HEK293 (cell line): ENCODE measurements around the gene ETV6.

Experiments used
- CTCF ChIA-PET: fragments of 350-600 bp; formaldehyde crosslinking; extraction: SDS; loops from one replicate; lab custom pipeline; 2021; ENCODE audit warnings: antibody characterized with exemption; lab: Yijun Ruan, JAX
- POLR2A ChIA-PET: fragments of 300-600 bp; formaldehyde crosslinking; extraction: SDS; loops from one replicate; lab custom pipeline; 2020; ENCODE audit warnings: antibody characterized with exemption, inconsistent platforms; lab: Yijun Ruan, JAX
- H3K27ac ChIP-seq: fragments of 200-500 bp; sonication (Bioruptor generic); 2 replicates; pipeline ENCODE4 v1.5.1; 2014; ENCODE audit warnings: low read depth, low read length, control low read depth, inconsistent platforms; ENCODE audit errors: extremely low read depth
- H3K36me3 ChIP-seq, 2 experiments: fragments of 200-500 bp in 1 of 2; sonication (Bioruptor generic) in 1 of 2; 1 replicate in 1 of 2; 2 replicates in 1 of 2; pipeline ENCODE4 v1.5.1; 2014 to 2017; ENCODE audit warnings: inconsistent platforms in 2 of 2, low read length in 2 of 2; ENCODE audit not compliant: control insufficient read depth in 2 of 2, insufficient read depth in 1 of 2
- H3K4me1 ChIP-seq: fragments of 200-500 bp; sonication (Bioruptor generic); 2 replicates; pipeline ENCODE4 v1.5.1; 2014; ENCODE audit warnings: mild to moderate bottlenecking, low read length, inconsistent platforms; ENCODE audit not compliant: control insufficient read depth, insufficient read depth
- H3K4me3 ChIP-seq: 2 replicates; pipeline ENCODE4 v1.5.1; 2011; ENCODE audit warnings: low read depth, mild to moderate bottlenecking, control low read depth, low read length, moderate library complexity
- H3K9me3 ChIP-seq: fragments of 200-500 bp; sonication (Bioruptor generic); 2 replicates; pipeline ENCODE4 v1.5.1; 2014; ENCODE audit warnings: low read depth, low read length, inconsistent platforms; ENCODE audit not compliant: control insufficient read depth, insufficient read depth
- GFI1B ChIP-seq: fragments of 450-650 bp; formaldehyde crosslinking; IDR thresholded peaks from 2 replicates; pipeline ENCODE4 v1.5.1; 2016; ENCODE audit warnings: missing biosample characterization, missing genetic modification characterization
- KLF8 ChIP-seq: fragments of 450-650 bp; formaldehyde crosslinking; IDR thresholded peaks from 2 replicates; pipeline ENCODE4 v1.5.1; 2016; ENCODE audit warnings: missing biosample characterization, missing genetic modification characterization
- MEIS1 ChIP-seq: sonication (generic); formaldehyde crosslinking; IDR thresholded peaks from 2 replicates; pipeline ENCODE4 v1.8.1; 2022; ENCODE audit warnings: missing genetic modification reagents, mild to moderate bottlenecking, borderline replicate concordance
- SETDB1 ChIP-seq: IDR thresholded peaks from one replicate; pipeline ENCODE4 v1.6.1; 2017; ENCODE audit warnings: mild to moderate bottlenecking, low read length, moderate library complexity, mixed read lengths; ENCODE audit not compliant: insufficient read length
- ZBTB1 ChIP-seq: fragments of 450-650 bp; formaldehyde crosslinking; IDR thresholded peaks from 2 replicates; pipeline ENCODE4 v1.5.1; 2016; ENCODE audit warnings: missing biosample characterization, missing genetic modification characterization
- ZIC2 ChIP-seq: fragments of 450-650 bp; formaldehyde crosslinking; IDR thresholded peaks from 2 replicates; pipeline ENCODE4 v1.5.1; 2016; ENCODE audit warnings: missing biosample characterization, missing genetic modification characterization
- ZNF10 ChIP-seq: fragments of 450-650 bp; formaldehyde crosslinking; IDR thresholded peaks from 2 replicates; pipeline ENCODE4 v1.5.1; 2017; ENCODE audit warnings: missing biosample characterization, missing genetic modification characterization
- ZNF19 ChIP-seq: fragments of 450-650 bp; formaldehyde crosslinking; IDR thresholded peaks from 2 replicates; pipeline ENCODE4; 2016; ENCODE audit warnings: missing biosample characterization, missing genetic modification characterization, low read depth
- ZNF341 ChIP-seq: fragments of 450-650 bp; formaldehyde crosslinking; IDR thresholded peaks from 2 replicates; pipeline ENCODE4; 2016; ENCODE audit warnings: low read depth, missing biosample characterization, missing genetic modification characterization
- ZNF501 ChIP-seq: fragments of 450-650 bp; formaldehyde crosslinking; IDR thresholded peaks from 2 replicates; pipeline ENCODE4 v1.5.1; 2016; ENCODE audit warnings: missing biosample characterization, missing genetic modification characterization
- ZNF561 ChIP-seq: fragments of 450-650 bp; IDR thresholded peaks from 2 replicates; pipeline ENCODE4 v1.5.1; 2018; ENCODE audit warnings: missing biosample characterization, missing genetic modification characterization, borderline replicate concordance
- ZNF629 ChIP-seq: fragments of 450-650 bp; formaldehyde crosslinking; IDR thresholded peaks from 2 replicates; pipeline ENCODE4 v1.5.1; 2017; ENCODE audit warnings: missing biosample characterization, missing genetic modification characterization
- ZNF677 ChIP-seq: fragments of 450-650 bp; IDR thresholded peaks from 2 replicates; pipeline ENCODE4 v1.5.0; 2018; ENCODE audit warnings: missing biosample characterization, mild to moderate bottlenecking, missing genetic modification characterization, moderate library complexity
- ZNF704 ChIP-seq: fragments of 450-650 bp; formaldehyde crosslinking; IDR thresholded peaks from 2 replicates; pipeline ENCODE4 v1.5.1; 2016; ENCODE audit warnings: missing biosample characterization, missing genetic modification characterization
- ZNF843 ChIP-seq: fragments of 450-650 bp; formaldehyde crosslinking; IDR thresholded peaks from 2 replicates; pipeline ENCODE4 v1.5.1; 2016; ENCODE audit warnings: missing biosample characterization, missing genetic modification characterization
- TF ChIP-seq, protein P1 (sequence below): fragments of 450-650 bp; formaldehyde crosslinking; IDR thresholded peaks from 2 replicates; pipeline ENCODE4 v1.5.1; 2016; ENCODE audit warnings: missing biosample characterization, missing genetic modification characterization
- TF ChIP-seq, protein P2 (sequence below): fragments of 450-650 bp; formaldehyde crosslinking; IDR thresholded peaks from 2 replicates; pipeline ENCODE4 v1.5.1; 2016; ENCODE audit warnings: missing biosample characterization, missing genetic modification characterization, borderline replicate concordance
- TF ChIP-seq, protein P3 (sequence below): fragments of 450-650 bp; formaldehyde crosslinking; IDR thresholded peaks from 2 replicates; pipeline ENCODE4 v1.5.1; 2016; ENCODE audit warnings: missing biosample characterization, missing genetic modification characterization, borderline replicate concordance
- TF ChIP-seq, protein P4 (sequence below): fragments of 450-650 bp; formaldehyde crosslinking; IDR thresholded peaks from 2 replicates; pipeline ENCODE4 v1.5.0; 2017; ENCODE audit warnings: missing biosample characterization, missing genetic modification characterization, borderline replicate concordance

The ETV6 gene

DNA sequence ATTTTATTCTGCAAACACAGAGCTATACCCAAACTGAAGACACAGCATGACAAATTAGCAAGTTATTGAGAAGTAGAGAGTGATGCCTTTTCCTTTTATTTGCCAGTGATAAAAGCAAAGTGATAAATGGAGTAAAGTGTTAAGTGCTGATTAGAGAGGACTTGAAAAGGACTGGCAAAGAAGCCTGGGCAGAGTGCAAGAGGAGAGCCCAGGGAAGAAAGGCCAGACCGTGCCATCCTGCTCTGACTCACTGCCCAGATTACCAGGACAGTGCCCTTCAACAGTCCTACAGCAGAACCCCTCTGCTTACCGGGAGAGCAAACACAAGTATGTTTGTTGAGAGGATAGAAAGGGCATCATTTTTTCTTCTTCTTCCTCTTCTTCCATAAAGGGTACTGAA lies 106.5 kb downstream of the ETV6 start:
- no peaks in the 10 kb centered on the region for H3K4me1 ChIP-seq
- CTCF ChIA-PET = interaction anchor here (1.2 kb wide), 1 partner anchor 277 kb away, joined by 3 read pairs; no protein-coding TSS in a partner anchor
- POLR2A ChIA-PET = no interaction called here
- H3K9me3 ChIP-seq = no peaks in the 10 kb centered on the region
- H3K4me3 ChIP-seq = no peak overlapping the region
- H3K36me3 ChIP-seq = no peaks in the 10 kb centered on the region
- no peak overlapping the region for H3K27ac ChIP-seq
- TF ChIP-seq ZNF843 (tag by site-specific recombination) (no peak), ZNF341 (tag by site-specific recombination) (no peak), GFI1B (tag by site-specific recombination) (no peak), ZNF629 (tag by site-specific recombination) (no peak), ZNF677 (tag by site-specific recombination) (no peak), KLF8 (tag by site-specific recombination) (no peak), ZNF704 (tag by site-specific recombination) (no peak), MEIS1 (CRISPR knock-in tag) (no peak), ZBTB1 (tag by site-specific recombination) (no peak), ZNF10 (tag by site-specific recombination) (no peak), SETDB1 (no peak), ZNF501 (tag by site-specific recombination) (no peak), ZNF19 (tag by site-specific recombination) (no peak), ZIC2 (no peak), ZNF561 (tag by site-specific recombination) (no peak)
- TF ChIP-seq, protein P1, sequence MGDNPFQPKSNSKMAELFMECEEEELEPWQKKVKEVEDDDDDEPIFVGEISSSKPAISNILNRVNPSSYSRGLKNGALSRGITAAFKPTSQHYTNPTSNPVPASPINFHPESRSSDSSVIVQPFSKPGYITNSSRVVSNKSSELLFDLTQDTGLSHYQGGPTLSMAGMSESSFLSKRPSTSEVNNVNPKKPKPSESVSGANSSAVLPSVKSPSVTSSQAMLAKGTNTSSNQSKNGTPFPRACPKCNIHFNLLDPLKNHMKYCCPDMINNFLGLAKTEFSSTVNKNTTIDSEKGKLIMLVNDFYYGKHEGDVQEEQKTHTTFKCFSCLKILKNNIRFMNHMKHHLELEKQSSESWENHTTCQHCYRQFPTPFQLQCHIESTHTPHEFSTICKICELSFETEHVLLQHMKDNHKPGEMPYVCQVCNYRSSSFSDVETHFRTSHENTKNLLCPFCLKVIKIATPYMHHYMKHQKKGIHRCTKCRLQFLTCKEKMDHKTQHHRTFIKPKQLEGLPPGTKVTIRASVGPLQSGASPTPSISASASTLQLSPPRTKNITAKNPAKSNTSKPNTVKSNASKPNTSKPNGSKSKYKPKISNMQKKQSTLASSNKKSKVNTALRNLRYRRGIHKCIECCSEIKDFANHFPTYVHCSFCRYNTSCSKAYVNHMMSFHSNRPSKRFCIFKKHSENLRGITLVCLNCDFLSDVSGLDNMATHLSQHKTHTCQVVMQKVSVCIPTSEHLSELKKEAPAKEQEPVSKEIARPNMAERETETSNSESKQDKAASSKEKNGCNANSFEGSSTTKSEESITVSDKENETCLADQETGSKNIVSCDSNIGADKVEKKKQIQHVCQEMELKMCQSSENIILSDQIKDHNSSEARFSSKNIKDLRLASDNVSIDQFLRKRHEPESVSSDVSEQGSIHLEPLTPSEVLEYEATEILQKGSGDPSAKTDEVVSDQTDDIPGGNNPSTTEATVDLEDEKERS (tag by site-specific recombination) = no peak
- TF ChIP-seq, protein P2, sequence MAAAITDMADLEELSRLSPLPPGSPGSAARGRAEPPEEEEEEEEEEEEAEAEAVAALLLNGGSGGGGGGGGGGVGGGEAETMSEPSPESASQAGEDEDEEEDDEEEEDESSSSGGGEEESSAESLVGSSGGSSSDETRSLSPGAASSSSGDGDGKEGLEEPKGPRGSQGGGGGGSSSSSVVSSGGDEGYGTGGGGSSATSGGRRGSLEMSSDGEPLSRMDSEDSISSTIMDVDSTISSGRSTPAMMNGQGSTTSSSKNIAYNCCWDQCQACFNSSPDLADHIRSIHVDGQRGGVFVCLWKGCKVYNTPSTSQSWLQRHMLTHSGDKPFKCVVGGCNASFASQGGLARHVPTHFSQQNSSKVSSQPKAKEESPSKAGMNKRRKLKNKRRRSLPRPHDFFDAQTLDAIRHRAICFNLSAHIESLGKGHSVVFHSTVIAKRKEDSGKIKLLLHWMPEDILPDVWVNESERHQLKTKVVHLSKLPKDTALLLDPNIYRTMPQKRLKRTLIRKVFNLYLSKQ (tag by site-specific recombination) = no peak
- TF ChIP-seq, protein P3, sequence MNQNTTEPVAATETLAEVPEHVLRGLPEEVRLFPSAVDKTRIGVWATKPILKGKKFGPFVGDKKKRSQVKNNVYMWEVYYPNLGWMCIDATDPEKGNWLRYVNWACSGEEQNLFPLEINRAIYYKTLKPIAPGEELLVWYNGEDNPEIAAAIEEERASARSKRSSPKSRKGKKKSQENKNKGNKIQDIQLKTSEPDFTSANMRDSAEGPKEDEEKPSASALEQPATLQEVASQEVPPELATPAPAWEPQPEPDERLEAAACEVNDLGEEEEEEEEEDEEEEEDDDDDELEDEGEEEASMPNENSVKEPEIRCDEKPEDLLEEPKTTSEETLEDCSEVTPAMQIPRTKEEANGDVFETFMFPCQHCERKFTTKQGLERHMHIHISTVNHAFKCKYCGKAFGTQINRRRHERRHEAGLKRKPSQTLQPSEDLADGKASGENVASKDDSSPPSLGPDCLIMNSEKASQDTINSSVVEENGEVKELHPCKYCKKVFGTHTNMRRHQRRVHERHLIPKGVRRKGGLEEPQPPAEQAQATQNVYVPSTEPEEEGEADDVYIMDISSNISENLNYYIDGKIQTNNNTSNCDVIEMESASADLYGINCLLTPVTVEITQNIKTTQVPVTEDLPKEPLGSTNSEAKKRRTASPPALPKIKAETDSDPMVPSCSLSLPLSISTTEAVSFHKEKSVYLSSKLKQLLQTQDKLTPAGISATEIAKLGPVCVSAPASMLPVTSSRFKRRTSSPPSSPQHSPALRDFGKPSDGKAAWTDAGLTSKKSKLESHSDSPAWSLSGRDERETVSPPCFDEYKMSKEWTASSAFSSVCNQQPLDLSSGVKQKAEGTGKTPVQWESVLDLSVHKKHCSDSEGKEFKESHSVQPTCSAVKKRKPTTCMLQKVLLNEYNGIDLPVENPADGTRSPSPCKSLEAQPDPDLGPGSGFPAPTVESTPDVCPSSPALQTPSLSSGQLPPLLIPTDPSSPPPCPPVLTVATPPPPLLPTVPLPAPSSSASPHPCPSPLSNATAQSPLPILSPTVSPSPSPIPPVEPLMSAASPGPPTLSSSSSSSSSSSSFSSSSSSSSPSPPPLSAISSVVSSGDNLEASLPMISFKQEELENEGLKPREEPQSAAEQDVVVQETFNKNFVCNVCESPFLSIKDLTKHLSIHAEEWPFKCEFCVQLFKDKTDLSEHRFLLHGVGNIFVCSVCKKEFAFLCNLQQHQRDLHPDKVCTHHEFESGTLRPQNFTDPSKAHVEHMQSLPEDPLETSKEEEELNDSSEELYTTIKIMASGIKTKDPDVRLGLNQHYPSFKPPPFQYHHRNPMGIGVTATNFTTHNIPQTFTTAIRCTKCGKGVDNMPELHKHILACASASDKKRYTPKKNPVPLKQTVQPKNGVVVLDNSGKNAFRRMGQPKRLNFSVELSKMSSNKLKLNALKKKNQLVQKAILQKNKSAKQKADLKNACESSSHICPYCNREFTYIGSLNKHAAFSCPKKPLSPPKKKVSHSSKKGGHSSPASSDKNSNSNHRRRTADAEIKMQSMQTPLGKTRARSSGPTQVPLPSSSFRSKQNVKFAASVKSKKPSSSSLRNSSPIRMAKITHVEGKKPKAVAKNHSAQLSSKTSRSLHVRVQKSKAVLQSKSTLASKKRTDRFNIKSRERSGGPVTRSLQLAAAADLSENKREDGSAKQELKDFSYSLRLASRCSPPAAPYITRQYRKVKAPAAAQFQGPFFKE (tag by site-specific recombination) = no peak
- TF ChIP-seq, protein P4, sequence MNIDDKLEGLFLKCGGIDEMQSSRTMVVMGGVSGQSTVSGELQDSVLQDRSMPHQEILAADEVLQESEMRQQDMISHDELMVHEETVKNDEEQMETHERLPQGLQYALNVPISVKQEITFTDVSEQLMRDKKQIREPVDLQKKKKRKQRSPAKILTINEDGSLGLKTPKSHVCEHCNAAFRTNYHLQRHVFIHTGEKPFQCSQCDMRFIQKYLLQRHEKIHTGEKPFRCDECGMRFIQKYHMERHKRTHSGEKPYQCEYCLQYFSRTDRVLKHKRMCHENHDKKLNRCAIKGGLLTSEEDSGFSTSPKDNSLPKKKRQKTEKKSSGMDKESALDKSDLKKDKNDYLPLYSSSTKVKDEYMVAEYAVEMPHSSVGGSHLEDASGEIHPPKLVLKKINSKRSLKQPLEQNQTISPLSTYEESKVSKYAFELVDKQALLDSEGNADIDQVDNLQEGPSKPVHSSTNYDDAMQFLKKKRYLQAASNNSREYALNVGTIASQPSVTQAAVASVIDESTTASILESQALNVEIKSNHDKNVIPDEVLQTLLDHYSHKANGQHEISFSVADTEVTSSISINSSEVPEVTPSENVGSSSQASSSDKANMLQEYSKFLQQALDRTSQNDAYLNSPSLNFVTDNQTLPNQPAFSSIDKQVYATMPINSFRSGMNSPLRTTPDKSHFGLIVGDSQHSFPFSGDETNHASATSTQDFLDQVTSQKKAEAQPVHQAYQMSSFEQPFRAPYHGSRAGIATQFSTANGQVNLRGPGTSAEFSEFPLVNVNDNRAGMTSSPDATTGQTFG = no peak
